HL-60 (cell line): ENCODE results near the gene ITPK1.

Experiments
- CTCF ChIP-seq: IDR thresholded peaks from one replicate; pipeline ENCODE4 v1.5.1; 2011; ENCODE audit warnings: low read length, control low read depth, inconsistent platforms; ENCODE audit not compliant: insufficient read depth
- GABPA ChIP-seq: IDR thresholded peaks from 2 replicates; pipeline ENCODE4 v1.6.1; 2012; ENCODE audit warnings: low read depth
- POLR2AphosphoS5 ChIP-seq: IDR thresholded peaks from 2 replicates; pipeline ENCODE4 v1.6.1; 2012; ENCODE audit warnings: low read depth
- REST ChIP-seq: IDR thresholded peaks from 2 replicates; pipeline ENCODE4 v1.6.1; 2012; ENCODE audit warnings: low read depth; ENCODE audit not compliant: insufficient replicate concordance
- SPI1 ChIP-seq: IDR thresholded peaks from 2 replicates; pipeline ENCODE4 v1.6.1; 2012; ENCODE audit warnings: low read depth, mild to moderate bottlenecking, borderline replicate concordance

GRCh38 chr14:93015064-93015463 is 100.7 kb downstream of the ITPK1 start:
- TF ChIP-seq CTCF (no peak), POLR2AphosphoS5 (no peak), REST (no peak), GABPA (no peak), SPI1 (no peak)
